HG03469 (cell line): Measurements from ENCODE around the gene TBC1D1.

Source experiments
- ATAC-seq: cut with Tn5 transposase; IDR thresholded peaks from one replicate; pipeline ENCODE4 v1.9.1; 2021; ENCODE audit warnings: mild to moderate bottlenecking, moderate library complexity, moderate number of reproducible peaks; ENCODE audit not compliant: unreplicated experiment

The TBC1D1 gene

DNA sequence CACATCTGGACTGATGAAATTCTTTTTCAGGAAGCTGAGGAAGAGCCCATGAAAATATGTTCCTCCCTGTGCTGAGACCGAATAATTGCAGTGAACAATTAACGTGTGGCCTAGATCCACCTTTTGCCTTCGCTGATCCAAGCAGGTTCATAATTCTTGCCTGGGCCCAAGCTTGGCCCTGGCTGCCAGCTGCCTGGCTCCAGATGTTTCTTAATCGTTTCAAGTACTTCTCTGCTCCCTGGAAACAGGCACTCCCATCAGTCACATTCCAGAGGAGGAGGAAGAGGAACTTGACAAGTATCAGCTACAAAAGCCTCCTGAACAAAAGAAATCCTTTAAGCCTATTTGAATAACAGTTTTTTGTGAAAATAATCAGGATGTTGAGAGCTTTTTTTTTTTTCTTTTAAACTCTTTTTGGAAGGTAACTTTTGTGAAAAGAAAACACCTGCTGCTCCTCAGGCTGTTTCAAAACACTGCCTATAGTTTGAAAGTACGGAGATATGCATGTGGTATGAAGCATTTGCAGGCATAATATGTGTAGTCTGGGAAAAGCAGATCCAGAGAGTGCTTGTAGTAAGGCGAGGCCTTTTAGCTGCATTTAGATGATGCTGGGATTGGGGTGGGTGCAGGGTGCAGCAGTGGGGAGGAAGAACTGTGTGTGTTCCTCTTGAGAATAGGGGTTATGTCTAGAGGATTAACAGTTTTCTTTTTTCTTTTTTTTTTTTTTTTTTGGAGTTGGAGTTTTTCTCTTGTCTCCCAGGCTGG is 223.7 kb downstream of the TBC1D1 start:
- ATAC-seq: no peak

DNA sequence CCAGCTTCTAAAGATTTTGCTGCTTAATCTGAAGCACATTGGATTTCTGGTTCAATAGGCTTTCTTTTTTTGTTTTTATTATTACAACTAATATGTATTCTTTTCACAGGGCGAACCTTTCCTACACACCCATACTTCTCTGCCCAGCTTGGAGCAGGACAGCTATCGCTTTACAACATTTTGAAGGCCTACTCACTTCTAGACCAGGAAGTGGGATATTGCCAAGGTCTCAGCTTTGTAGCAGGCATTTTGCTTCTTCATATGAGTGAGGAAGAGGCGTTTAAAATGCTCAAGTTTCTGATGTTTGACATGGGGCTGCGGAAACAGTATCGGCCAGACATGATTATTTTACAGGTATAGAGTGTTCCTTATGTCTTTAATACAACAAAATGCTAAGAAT is 224.7 kb downstream of the TBC1D1 start:
- ATAC-seq: no peak

DNA sequence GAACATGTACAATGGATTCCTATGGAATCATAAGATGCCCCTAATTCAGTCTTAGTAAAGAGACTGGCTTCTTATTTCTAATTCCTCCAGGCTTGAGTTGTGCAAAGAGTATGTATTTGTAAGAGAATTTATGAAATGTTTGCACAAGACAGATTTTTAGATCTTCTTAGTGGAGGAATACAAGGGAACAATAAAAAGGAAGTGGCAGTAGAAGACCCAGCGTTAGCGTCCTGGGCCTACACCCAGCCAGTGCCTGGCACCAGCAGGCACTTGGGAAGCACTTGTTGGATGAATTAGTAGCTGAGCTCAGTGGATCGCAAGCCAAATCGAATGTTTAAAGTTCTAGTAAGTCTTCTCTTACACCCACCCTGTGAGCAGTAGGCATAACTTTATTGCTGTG is 226.7 kb downstream of the TBC1D1 start:
- ATAC-seq: no peak

DNA sequence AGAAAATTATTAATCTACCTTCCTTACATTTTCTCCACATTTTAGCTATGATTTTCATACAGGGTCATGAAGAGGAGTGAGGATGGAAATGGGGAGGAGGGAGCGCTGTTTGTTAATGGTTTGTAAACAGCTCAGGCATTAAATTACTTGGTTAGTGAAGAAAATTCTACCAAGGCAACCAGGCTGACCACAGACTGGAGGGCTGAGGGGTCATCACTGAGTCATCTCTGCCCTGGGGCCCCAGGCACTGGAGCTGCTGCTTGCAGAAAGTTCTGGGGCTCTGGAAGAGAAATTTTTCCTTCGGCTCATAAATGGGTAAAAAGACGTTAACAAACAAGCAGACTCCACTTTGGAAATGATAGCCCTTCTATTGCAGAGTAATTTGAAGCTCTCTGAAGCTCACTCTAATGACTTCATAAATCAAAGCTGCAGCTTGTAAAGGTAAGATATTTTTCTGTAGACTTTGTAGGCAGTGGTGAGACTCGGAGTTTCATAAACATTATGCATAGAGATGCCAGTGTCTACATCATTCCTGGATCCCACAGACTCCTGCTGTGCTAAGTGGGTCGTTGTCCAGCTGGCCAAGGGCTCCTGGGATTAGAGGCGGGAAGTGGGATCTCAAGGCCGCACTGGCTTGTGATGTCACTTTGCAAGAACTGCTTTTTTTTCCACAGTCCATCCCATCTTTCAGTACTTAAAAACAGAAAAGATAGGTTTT is 228.9 kb downstream of the TBC1D1 start:
- no peak for ATAC-seq

DNA sequence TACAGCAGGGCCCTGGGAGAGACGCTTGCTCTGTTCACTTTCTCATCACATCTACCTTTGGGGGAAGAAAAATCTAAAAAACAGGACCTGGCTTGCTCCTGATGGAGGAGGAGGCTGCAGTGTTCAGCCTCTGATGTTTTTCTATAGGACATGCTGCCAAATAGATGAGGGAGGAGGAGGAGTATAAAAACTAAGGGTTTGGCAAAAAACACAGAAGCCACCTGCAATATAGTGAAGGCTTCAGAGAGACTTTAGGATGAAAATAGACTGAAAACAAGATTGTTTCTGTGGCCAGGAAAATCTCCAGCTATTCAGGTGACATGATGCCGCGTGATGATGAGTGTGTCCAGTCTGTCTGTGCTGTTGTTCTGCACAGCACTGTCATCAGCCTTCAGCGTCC is 229.9 kb downstream of the TBC1D1 start:
- no peak for ATAC-seq

DNA sequence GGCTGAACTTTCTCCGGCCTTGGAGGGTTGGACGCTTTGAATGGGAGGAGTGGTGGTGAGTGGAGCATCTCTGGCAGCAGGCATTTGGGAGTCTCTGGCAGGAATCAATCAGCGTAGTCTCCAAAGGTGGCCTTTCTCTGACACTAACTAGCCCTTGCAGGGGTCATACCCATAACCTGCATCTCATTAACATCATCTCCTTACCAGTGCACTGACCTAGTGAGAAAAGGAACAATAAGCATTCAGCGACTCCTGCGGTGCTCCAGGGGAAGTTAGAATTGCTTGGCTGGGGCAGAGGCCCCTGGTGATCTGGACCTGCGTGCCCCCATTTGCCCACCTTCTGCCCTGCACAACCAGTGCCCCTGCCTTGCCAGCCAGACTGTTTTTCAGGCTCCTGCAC is 231.2 kb downstream of the TBC1D1 start:
- ATAC-seq: no peak

DNA sequence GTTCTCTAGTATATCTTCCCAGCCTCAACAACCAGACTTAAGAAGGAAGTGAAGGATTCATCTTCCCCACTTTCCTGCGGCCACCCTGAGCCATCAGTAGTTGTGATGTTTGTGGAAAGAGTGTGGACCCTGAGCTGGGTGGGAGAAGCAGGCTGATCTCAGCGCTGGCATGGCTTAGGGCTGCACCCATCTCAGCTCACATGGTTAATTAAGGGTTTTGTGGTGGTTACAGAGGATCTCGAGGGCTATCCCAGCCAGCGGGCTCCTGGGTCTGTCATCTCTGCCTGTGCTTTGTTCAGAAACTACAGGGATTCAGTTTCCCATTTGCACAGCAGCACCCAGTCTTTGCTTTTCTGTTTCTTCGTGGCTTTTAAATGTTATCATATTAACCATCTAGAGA is 232.7 kb downstream of the TBC1D1 start:
- ATAC-seq: no peak

DNA sequence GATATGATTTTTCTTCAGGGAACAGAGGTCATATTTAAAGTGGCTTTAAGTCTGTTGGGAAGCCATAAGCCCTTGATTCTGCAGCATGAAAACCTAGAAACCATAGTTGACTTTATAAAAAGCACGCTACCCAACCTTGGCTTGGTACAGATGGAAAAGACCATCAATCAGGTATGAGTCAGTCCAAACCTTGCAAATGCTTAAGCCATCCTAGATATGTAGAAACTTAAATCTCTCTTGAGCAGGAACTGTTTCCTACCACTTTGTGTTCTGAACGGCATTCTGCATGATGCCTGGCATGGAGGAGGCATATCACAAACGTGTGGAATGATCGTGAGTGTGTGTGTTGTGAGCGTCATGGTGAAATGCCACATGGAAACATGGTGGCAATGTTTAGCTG is 234.1 kb downstream of the TBC1D1 start:
- ATAC-seq: no peak

DNA sequence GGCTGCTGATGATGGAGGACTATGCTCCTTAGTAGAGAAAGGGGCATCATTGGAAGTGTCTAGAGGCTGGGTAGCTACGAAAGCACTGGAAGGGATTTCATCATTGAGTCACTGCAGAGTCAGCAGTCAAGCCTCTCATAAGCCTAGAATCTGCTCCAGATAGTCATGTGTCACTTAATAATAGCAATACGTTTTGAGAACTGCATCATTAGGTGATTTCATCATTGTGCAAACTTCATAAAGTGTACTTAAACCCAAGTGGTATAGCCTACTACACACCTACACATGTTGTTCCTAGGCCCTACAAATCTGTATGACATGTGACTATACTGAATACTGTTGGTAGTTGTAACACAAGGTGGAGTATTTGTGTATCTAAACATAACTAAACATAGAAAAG is 234.9 kb downstream of the TBC1D1 start:
- no peak for ATAC-seq

DNA sequence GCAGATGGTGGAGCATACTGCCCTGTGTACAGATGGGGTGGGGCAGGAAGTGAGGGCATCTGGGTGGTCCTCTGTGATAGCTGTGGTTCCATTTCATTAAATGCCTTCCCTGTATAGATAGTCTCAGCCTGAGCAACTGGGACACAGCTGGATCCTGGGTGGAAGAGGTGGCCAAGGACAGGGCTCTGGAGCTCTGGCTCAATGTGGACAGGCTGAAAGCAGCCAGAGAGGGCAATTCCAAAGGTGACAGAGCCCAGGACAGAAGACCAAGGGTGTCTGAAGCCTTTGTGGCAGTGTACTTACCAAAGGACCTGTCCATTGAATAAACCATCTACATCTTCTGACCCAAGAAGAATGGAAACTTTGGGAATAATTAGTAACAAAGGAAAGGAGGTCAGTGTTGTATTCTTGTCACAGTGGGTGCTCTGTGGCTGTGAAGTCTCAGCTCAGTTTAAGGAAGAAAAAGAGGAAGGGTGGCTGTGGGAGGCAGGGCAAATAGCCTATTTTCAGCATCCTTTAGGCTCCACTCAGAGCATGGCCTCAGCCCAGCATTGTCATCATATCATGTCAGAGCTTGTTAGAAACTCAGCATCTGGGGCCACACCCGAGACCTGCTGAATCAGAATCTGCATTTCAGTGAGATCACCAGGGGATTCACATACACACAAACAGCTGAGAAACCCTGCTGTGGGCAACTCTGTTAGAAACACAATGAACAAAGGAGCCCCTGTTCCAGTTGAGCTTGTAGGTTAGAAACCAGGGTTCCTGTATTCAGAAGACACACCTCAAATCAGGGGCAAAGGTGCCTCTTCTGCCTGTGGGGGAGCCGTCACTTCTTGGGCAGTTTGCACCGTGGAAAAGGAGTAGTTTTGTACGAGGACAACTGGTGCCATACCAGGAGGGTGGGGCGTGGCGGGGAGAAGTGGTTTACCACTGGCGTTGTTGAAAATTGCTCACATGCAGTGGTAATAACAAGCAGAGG is 237.9 kb downstream of the TBC1D1 start:
- ATAC-seq: peak; percentile 35

DNA sequence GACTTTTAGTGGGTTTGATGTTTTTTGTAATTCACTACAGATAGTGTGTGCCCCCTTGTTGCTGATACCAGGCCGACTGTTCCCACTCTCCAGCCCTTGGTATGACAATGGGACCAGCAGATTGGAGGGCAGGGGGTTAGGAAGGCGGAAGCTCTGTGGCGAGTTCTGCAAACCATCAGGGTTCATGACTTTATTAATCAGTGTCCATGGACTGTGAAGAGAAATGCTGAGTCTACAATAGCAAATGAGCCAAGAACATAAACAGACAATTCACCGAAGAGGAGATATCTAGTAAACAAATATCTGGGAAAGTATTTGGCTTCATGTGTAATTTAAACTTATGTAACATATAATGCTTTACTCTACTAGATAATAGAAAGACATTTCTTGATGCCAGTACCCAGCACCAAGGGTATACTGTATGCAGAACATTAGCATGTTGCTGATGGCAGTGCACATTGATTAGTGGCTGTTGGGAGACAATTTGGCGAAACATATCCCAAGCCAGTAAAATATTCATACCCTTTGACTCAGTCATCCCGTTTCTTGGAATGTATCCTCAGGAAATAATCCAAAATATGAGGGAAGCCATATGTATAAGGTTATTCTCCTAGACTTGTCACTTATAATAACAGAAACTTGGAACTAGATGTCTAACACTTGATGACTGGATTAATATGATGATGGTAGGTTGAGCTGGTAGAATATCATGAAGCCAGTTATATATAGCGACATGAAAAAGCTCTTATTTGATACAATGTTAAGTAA is 238.8 kb downstream of the TBC1D1 start:
- ATAC-seq: no peak

DNA sequence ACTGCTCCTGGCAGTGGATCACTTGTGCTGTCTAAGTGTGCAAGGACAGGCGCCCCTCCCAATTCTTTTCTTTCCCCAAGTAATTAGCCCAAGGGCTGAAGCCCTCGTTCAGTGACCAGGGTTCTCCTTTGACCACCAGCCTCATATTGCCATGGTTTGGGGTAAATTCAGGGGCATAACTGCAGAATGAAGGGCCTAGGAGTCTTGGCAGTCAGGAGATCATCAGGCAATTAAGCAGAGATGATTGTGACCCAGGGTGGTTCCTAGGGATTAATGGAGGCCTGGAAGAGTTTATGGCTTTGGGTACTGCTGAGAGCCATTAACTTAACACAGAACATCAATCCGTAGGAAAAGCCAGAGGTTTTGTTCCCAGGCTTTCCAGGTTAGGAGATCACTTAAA is 240.0 kb downstream of the TBC1D1 start:
- ATAC-seq: no peak

DNA sequence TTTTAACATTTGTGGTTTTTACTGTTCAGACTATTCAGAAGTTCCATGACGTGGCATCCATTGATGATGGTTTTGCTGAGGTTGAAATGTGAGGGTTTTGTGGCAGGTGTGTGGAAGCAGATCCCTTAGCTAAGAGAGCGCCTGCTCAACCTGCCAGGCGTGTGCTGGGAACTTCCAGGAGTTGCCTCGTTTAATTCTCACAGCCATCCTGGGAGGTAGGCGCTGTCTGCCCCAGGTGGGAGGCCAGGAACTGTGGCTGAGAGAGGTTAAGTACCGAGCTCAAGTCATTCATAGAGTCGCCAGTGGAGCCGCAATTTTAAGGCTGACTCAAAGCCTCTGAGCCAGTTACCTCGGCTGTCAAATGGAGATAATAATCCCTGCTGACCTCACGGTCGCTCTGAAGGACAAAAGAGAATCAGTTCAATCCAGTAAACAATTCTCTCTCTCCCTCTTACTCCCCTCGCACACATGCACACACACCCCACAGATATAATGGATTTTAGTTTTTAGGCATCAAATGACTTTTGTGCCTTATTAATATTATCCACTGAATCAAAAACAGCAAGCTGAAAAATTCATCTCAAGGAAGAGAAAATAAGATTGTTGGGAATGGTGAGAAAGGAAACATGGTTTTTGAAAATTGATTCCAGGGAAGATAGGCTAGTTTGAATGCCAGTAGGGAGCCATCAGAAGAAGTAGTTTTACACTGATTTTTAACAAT is 240.6 kb downstream of the TBC1D1 start:
- ATAC-seq: peak; percentile 18

DNA sequence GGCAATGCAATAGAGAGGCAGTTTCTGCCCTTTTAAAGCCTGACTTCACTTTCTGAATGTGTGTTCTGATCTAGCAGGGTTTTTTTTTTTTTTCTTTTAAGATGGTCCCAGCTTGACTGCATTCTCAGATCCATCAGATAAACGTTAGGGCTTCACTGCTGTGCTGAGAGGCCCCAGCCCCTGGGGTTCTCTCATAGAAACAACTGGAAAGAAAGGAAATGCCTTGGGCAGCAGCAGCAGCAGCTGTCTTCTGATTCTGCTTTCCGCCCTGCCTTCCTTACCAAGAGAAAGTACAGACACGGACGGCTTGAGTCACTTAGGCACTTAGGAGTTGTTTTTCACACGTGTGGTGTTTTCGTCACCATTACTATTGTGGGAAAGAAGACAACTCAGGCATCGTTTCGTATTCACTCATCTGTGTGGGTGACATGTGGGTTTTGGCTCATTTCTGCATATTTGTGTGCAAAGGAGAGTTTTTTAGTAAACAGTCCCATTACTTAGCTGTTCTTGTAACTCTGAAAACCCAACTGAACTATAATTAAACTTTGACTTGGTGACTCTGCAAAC is 241.3 kb downstream of the TBC1D1 start:
- ATAC-seq: peak; percentile 65

DNA sequence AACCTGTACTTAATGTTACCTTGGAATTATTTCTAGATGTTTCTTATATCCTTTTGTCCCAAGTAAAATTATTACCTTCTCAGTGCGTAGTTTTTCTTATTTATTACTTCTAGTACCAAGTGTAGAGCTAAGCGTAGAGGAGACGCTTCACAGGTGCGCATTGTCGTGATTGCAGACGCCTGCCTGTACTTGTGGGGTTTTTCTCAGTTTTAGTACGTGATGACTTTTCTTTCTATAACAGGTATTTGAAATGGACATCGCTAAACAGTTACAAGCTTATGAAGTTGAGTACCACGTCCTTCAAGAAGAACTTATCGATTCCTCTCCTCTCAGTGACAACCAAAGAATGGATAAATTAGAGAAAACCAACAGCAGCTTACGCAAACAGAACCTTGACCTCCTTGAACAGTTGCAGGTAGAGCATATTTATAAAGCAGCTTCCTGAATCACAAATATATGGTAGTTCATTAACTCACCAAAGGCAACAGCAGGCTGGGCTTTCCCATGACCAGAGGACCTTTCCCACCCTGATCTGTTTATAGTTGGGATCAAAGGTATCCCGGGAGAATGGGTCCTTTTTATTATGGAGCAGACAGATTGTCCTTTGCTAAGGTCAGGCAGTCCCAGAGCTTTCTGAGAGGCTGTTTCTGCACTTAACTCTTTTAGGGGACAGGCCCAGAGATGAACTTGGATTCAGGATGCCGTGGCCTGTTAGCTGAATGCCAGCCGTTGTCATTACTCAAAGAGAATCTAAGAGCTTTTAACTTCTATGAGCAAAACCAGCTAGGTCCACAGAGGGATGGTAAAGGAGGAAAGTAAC is 242.2 kb downstream of the TBC1D1 start:
- no peak for ATAC-seq

DNA sequence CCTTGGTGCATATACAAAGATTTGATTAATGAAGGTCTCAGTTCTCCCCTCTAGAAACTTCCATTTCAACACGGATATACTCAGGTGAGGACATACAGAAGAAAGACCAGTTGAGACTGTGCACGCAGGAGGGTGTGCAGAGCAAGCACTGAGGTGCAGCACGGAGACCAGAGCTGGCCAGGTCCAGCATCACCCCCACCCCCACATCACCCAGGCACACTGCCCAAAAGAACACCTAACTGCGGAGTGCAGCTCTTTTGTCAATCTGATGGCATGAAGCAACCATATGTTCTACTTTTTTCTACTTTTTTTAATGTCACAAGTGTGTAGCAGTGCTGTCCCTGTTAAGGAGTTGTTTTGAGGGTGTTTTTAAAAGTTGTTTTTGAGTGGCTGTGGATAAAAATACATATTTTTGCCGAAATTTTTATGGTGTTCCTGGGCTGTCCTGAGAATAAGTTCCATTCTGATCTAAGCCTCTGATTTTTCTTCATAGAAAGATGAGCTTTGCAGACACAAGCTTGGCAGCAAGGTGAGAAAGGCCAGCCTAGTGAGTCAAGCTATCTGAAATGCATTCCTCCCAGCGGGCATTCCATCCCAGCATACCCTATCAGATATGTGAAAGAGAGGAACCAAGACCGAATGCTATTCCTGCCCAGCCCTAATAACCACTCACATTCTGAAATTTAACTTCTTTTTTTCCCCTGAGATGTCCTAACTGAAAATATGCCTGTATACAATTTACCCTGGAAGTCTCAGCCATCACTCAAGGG is 243.0 kb downstream of the TBC1D1 start:
- ATAC-seq: no peak

DNA sequence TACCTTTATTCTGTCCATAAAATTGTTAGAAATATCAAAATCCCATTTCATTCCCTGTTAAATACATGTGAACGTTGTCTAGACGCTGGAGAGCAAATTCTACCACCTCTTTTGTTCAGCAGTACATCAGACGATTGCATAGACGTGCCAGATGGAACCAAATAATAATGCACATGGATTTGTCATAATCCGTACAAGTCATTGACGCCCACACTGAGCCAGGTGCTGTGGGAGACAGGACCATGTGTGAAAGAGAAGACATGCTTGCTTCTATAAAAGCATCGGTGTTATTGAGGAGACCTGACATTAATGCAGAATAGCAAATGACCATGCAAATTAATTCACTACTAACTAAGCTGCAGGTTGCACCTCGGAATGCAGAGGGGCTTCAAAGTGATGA is 244.3 kb downstream of the TBC1D1 start:
- no peak for ATAC-seq

DNA sequence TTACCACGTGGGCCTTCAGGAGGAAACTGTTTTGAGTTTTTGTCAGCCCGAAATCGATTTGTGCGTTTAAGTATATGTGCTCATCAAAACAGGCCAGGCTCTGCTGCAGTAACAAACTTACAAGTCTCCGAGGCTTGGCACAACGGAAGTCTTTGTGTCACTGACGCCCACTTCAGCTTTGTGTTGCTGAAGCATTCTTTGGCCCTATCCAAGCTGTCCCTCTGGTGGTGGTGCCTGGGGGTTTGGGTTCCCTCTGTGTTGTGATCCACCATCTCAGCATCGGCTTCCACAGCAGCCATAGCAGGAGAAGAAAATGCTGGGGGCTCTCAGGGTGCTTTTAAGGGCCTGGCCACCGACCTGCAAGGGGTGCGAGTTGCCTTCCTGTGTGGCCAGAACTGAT is 245.7 kb downstream of the TBC1D1 start:
- ATAC-seq: no peak
